Stimulated activated CD8-positive, alpha-beta memory T cell treated with anti-CD3 and anti-CD28 coated beads, Interleukin-12 subunit alpha, Interleukin-12 subunit beta, amount 100 ng/mL, for 4 hours (primary cell): ENCODE results near the gene HSF4.

Experiments
- DNase-seq: peaks from one replicate; pipeline ENCODE4 v3.0.0-alpha.2; 2020; ENCODE audit warnings: low read depth

Gene HSF4

GRCh38 chr16:67184995-67185650 is 20.6 kb downstream of the HSF4 start:
- peak; percentile 63 for DNase-seq

DNA sequence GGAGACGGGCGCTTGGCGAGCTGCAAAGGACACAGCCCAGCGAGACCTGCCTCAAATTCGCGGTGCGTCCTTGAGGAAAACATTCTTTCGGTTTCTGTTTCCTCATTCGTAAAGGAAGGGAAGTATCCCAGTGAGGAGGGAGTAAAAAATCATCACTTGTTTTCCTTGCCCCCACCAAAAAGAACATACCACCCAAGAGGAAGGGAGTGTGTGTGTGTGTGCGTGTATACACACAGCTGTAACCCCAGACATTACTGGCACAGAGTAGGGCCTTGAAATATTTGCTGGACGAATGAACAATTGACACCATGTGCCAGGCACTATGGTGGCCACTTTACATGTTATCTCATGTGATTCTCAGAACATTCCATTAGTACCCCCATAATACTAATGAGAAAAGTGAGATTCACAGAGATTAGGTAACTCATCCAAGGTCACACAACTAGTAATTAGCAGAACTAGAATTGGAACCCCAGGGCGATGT is 21.1 kb downstream of the HSF4 start:
- no peak for DNase-seq

GRCh38 chr16:67186550-67186950 is 22.0 kb downstream of the HSF4 start:
- DNase-seq, result no peak

DNA sequence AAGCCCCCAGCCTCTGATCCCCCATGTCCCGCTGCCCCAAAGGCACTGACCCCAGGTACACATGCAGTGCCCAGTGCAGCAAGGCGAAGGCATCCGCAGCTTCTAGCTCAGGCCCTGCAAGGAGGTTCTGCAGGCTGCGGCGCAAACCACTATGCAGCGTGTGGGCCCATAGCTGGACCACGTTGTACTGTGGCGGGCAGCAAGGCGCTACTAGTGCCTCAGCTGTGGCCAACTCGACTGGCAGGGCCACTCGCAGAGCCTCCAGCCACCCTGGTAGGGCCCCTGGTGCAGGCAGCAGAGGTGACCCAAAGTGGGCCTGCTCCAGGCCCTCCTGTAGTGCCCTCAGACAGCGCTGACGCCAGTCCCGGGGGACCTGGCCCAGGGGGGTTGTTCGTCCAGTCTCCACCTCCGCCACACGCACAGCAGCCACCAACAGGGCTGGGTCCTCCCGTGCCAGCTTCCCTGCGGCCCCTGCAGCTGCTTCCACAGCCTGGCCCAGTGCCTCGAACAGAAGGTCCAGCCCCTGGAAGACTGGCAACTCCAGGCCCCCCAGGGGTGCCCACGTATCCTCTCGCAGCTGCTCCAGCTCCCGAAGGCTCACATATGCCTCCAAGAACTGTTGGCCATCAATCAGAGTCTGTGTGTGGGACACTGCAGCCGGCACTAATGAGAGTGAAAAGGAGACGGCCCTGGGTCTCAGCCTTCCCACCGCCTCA is 22.8 kb downstream of the HSF4 start:
- DNase-seq, result no peak

GRCh38 chr16:67188323-67188722 is 23.8 kb downstream of the HSF4 start:
- no peak for DNase-seq

- no peak for DNase-seq
Observed at GRCh38 chr16:67188798-67189197, 24.3 kb downstream of the HSF4 start.

- no peak for DNase-seq
Observed at GRCh38 chr16:67190041-67190440, 25.5 kb downstream of the HSF4 start, which contains the start of gene EXOC3L1. Gene EXOC3L1, minus strand, starts transcription at chr16:67190136. Its CDS starts 460 bp downstream, at chr16:67189676.

- no peak for DNase-seq
Observed at GRCh38 chr16:67190448-67191399, 26.2 kb downstream of the HSF4 start.

DNA sequence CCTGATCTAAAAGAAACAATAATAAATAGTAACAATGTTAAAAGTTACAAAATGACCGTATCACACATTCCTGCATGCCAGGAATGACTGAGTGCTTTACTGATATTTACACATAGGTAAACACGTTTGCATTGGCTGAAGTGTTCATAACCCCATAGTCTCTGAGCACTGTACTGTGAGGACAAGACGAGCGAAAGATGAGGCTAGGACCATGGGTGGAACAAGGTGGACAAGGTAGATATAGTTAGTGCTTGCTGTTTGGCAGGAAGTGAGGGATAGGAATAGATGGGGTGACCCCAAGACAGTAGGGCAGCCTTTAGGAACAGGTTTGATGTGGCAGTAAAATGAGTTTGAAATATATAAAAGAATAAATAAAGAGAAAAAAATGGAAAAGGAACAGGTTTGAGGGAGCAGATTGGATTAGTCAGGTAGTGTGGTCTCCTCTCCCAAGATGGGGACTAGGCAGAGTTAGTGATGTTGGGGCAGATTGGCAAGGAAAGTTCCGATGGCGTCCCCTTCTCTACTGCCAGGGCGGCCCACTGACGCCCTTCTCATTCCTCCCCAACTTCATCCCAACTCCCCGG is 27.0 kb downstream of the HSF4 start:
- DNase-seq, result no peak

DNA sequence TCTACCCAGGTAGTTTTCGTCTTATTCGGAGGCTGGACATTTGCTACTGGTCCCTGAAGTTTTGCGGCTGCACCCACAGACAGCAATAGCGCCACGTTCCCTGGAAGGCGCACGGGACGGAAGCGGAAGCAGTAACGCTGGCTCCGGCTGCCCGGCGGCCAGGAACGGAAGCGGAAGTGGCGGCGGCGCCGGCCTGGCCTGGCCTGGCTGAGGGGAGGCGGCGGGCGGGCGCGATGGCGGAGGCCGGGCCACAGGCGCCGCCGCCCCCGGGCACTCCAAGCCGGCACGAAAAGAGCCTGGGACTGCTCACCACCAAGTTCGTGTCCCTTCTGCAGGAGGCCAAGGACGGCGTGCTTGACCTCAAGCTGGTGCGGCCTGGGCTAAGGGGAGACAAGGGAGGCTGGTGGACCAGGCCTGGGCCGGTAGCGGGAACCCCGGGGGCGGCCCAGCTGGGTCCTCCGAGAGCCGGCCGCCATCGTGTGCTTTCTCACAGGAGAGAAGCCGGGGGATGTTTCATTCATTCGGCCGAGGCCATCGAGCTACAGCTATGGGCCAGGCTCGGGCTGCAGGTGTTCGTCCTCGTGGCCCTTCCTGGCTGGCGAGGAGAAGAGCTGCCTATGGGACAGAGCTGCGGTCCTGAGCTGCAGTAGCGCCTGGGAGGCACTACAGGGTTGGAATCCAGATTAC is 27.6 kb downstream of the HSF4 start, which contains the start of gene E2F4:
TSS of gene E2F4 (plus strand) at position 161 of the 687 bp plus-strand sequence. CDS start at position 234, 73 bp downstream.
- peak; percentile 76 for DNase-seq

GRCh38 chr16:67192781-67193361 is 28.3 kb downstream of the HSF4 start:
- DNase-seq, result no peak

- DNase-seq, result no peak
Observed at GRCh38 chr16:67193536-67193935, 29.0 kb downstream of the HSF4 start.

GRCh38 chr16:67194260-67194659 is 29.7 kb downstream of the HSF4 start:
- DNase-seq, result no peak

GRCh38 chr16:67195676-67196075 is 31.1 kb downstream of the HSF4 start:
- DNase-seq, result no peak

GRCh38 chr16:67196881-67197280 is 32.3 kb downstream of the HSF4 start:
- DNase-seq, result no peak

DNA sequence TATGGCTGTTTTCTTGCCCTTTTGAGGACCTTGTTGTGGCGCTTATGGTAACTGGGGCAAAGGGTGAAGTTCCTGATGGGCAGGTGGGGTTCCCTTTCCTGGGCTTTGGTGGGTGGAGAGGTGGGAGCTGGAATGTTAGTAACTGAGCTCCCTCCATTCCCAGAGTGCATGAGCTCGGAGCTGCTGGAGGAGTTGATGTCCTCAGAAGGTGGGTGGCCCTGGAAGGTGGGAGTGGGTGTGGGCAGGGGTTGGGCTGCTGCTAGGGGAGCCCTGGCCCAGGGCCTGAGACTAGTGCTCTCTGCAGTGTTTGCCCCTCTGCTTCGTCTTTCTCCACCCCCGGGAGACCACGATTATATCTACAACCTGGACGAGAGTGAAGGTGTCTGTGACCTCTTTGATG is 33.2 kb downstream of the HSF4 start:
- DNase-seq, result no peak

DNA sequence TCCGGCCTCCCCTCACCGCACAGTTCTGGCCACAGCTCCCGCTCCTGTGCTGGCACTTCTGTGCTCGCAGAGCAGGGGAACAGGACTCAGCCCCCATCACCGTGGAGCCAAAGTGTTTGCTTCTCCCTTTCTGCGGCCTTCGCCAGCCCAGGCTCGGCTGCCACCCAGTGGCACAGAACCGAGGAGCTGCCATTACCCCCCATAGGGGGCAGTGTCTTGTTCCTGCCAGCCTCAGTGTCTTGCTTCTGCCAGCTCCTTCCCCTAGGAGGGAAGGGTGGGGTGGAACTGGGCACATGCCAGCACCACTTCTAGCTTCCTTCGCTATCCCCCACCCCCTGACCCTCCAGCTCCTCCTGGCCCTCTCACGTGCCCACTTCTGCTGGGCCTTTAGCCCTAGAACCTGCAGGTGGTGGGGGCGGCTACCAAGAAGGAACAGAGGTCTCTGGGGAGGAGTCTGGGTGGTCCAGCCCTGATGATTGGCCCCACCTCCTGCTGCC is 33.7 kb downstream of the HSF4 start:
- DNase-seq, result no peak

GRCh38 chr16:67199011-67199807 is 34.7 kb downstream of the HSF4 start, which contains the start of gene ELMO3:
Gene ELMO3, plus strand, starts transcription at chr16:67199131. Its CDS starts 196 bp downstream, at chr16:67199327.
- DNase-seq, result no peak

DNA sequence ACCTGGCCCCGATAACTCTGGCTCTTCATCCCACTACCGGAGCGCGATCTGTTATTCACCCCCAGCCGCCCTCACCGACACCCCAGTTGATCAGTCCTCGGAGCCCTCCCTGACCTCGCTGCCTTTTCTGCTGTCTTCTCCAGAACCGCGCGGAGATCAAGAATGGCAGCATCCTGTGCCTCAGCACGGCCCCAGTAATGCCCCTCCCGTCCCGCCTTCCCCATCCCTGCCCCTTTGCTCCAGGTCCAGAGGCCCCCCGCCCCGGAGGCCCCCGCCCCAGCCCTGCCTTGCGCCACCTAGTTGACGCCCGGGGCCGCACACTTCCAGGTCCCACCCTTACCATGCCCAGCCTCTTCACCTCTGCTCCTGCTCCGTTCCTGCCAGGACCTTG is 35.3 kb downstream of the HSF4 start:
- DNase-seq, result no peak

DNA sequence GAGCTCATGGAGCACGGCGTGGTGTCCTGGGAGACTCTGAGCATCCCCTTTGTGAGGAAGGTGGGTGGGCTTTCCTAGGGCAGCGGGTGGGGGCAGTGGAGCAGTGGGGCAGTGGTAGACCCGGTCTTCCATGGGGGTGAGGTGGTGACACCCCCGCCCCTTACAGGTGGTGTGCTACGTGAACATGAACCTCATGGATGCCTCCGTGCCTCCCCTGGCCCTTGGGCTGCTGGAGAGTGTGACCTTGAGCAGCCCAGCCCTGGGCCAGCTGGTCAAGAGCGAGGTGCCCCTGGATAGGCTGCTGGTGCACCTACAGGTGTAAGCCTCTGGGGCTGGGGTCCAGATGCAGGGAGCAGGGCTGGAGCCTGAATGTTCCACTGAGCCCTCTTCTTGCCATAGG is 35.9 kb downstream of the HSF4 start:
- DNase-seq, result no peak
